GM23248 (cell line): ENCODE results near the gene YPEL2. TPM values are rescaled to one million over a fixed set of nuclear protein-coding genes. Genes with fewer than 3 reads are reported as not detected.
"Not testable (repeated sequence)": the region's sequence is repeated elsewhere in the genome, so short reads cannot be mapped to it uniquely, and the experiment has no call there.

Experiments
- DNase-seq: peaks from one replicate; pipeline ENCODE4 v3.0.0-alpha.2; 2015
- H2AFZ ChIP-seq: fragments of 200-600 bp; sonication (generic); 2 replicates; pipeline ENCODE4 v1.6.1; 2016; ENCODE audit warnings: antibody characterized with exemption
- H3F3A ChIP-seq: fragments of 200-600 bp; sonication (generic); 2 replicates; pipeline ENCODE4 v1.6.1; 2016; ENCODE audit warnings: mild to moderate bottlenecking, antibody characterized with exemption, mixed run types; ENCODE audit not compliant: insufficient read depth
- H3K27ac ChIP-seq: fragments of 200-600 bp; sonication (generic); 2 replicates; pipeline ENCODE4 v1.5.1; 2016; ENCODE audit warnings: mild to moderate bottlenecking
- H3K27me3 ChIP-seq: fragments of 200-600 bp; sonication (generic); replicated peaks from 2 replicates; pipeline ENCODE4 v1.6.1; 2016; ENCODE audit warnings: mild to moderate bottlenecking; ENCODE audit not compliant: insufficient read depth
- H3K36me3 ChIP-seq: fragments of 200-600 bp; sonication (generic); 2 replicates; pipeline ENCODE4 v1.6.1; 2016; ENCODE audit warnings: low read depth, mild to moderate bottlenecking
- H3K4me1 ChIP-seq: fragments of 200-600 bp; sonication (generic); 2 replicates; pipeline ENCODE4 v1.6.1; 2016; ENCODE audit warnings: mild to moderate bottlenecking; ENCODE audit not compliant: insufficient read depth
- H3K4me2 ChIP-seq: fragments of 200-600 bp; sonication (generic); one replicate; pipeline ENCODE4 v1.6.1; 2016; ENCODE audit warnings: mild to moderate bottlenecking; ENCODE audit not compliant: unreplicated experiment
- H3K4me3 ChIP-seq: fragments of 200-600 bp; sonication (generic); 2 replicates; pipeline ENCODE4 v1.5.1; 2016; ENCODE audit warnings: mild to moderate bottlenecking
- H3K79me2 ChIP-seq: fragments of 200-600 bp; sonication (generic); 2 replicates; pipeline ENCODE4 v1.6.1; 2016; ENCODE audit warnings: mild to moderate bottlenecking; ENCODE audit not compliant: insufficient read depth
- H3K9ac ChIP-seq: fragments of 200-600 bp; sonication (generic); 2 replicates; pipeline ENCODE4 v1.6.1; 2016; ENCODE audit warnings: mild to moderate bottlenecking
- H3K9me2 ChIP-seq: fragments of 200-600 bp; sonication (generic); 2 replicates; pipeline ENCODE4 v1.6.1; 2016; ENCODE audit warnings: mixed run types, mild to moderate bottlenecking, moderate library complexity; ENCODE audit not compliant: insufficient read depth
- H3K9me3 ChIP-seq: fragments of 200-600 bp; sonication (generic); one replicate; pipeline ENCODE4 v1.6.1; 2017; ENCODE audit warnings: low read depth
- H4K20me1 ChIP-seq: fragments of 200-600 bp; sonication (generic); 2 replicates; pipeline ENCODE4 v1.6.0; 2016; ENCODE audit not compliant: insufficient read depth
- EZH2 ChIP-seq: fragments of 200-600 bp; sonication (generic); IDR thresholded peaks from 2 replicates; pipeline ENCODE4 v1.6.1; 2018; ENCODE audit warnings: antibody characterized with exemption, mild to moderate bottlenecking; ENCODE audit not compliant: insufficient read depth, poor library complexity, severe bottlenecking
- EZH2phosphoT487 ChIP-seq: fragments of 200-600 bp; sonication (generic); IDR thresholded peaks from 2 replicates; pipeline ENCODE4 v1.6.1; 2018; ENCODE audit warnings: antibody characterized with exemption, moderate library complexity, mild to moderate bottlenecking, low read depth; ENCODE audit not compliant: insufficient read depth
- WGBS, 2 experiments: methylation state at CpG; one replicate each; pipeline ENCODE4 v1.1.6; 2015 to 2017; ENCODE audit warnings: low lambda C conversion rate in 2 of 2, low coverage in 1 of 2; ENCODE audit errors: missing lambda C conversion rate in 2 of 2; 5-methylcytosine and 5-hydroxymethylcytosine counted together
- in situ Hi-C: fragments of 300-500 bp; cut with MboI; formaldehyde crosslinking; loops from 2 replicates; pipeline ENCODE4 v1.15.0; 2020
- polyA plus RNA-seq: library from polyadenylated mRNA; unstranded; fragments of >200 nt; fragmentation: Nextera tagmentation; extraction: Ambion mirVana; gene quantifications from 2 replicates; pipeline ENCODE4 v1.2.1, GENCODE V29; 2016
- total RNA-seq: library from RNA; depleted of rRNA; stranded (reverse); fragments of >200 nt; shearing (Covaris generic); gene quantifications from 2 replicates; pipeline ENCODE4 v1.2.3, GENCODE V29; 2014

YPEL2 gene
- total and polyA plus RNA-seq, 2 experiments from 2014 or later: 5.8 to 9.6 TPM

- Histone ChIP-seq H3K9me2 (no peaks in the 10 kb centered on the region), H3K4me1 (peaks cover 2% of the 10 kb centered on the region), H3K9ac (no peak overlapping the region), H3K27me3 (no peaks in the 10 kb centered on the region), H3F3A (no peaks in the 10 kb centered on the region), H3K36me3 (peaks cover 3% of the 10 kb centered on the region; the same call in 1 of the 2 replicates), H3K27ac (no peak overlapping the region), H2AFZ (no peak overlapping the region), H3K4me2 (no peak overlapping the region), H4K20me1 (no peaks in the 10 kb centered on the region), H3K9me3 (no peaks in the 10 kb centered on the region), H3K4me3 (no peak overlapping the region), H3K79me2 (no peaks in the 10 kb centered on the region)
- no peak for DNase-seq
- in situ Hi-C loops: no loop called here
- TF ChIP-seq EZH2phosphoT487 (no peak), EZH2 (no peak)
- 85 to 88% methylated on average over 13 of the region's 13 CpGs for WGBS, 2 experiments
These were observed 74.7 kb downstream of the YPEL2 start for GRCh38 chr17:59405944-59406705.

DNA sequence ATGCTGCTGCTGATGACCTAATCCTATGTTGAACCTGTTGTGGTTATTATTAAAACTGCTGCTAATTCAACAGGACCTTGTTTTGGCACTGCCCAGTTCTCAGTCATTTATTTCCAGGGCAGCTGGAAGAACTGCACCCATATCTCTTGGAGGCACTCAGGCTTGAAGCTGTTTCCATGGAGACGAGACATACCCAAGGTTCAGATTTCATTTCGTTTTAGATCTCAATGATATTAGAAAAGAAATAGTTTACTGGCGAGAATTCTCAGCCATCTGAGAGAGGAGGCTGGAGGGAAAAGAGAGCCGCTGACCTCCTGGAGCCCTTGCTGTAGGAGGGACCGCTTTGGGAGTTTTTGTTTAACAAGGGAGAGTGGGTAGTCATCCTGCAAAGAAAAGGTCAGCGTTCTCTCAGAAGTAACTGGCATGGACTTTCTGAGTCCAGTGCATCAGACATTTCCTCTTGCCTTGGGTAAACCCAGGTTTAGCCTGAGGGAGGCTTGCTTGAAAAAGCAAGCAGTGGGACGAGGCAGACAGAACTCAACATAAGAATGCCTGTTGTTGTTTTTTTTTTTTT lies 75.4 kb downstream of the YPEL2 start:
- WGBS, 2 experiments: 84% methylated on average over 7 of the region's 7 CpGs
- H3K27ac ChIP-seq: no peak overlapping the region
- in situ Hi-C loops: no loop called here

GRCh38 chr17:59409336-59410048 lies 78.0 kb downstream of the YPEL2 start:
- no peak overlapping the region for H3K4me3 ChIP-seq
- H3K9me2 ChIP-seq: no peaks in the 10 kb centered on the region
- no peak overlapping the region for H2AFZ ChIP-seq
- H3K36me3 ChIP-seq: peaks cover 3% of the 10 kb centered on the region; the same call in 1 of the 2 replicates
- no peaks in the 10 kb centered on the region for H3K9me3 ChIP-seq
- H3K27ac ChIP-seq: no peak overlapping the region
- H3K27me3 ChIP-seq: no peaks in the 10 kb centered on the region
- H3K9ac ChIP-seq: no peak overlapping the region
- H4K20me1 ChIP-seq: no peaks in the 10 kb centered on the region
- in situ Hi-C loops: no loop called here
- H3K4me2 ChIP-seq: no peak overlapping the region
- no peak for DNase-seq
- WGBS, 2 experiments: 76 to 87% methylated on average over 3 of the region's 3 CpGs
- H3K4me1 ChIP-seq: no peaks in the 10 kb centered on the region
- no peak for TF ChIP-seq EZH2phosphoT487
- TF ChIP-seq EZH2: no peak
- H3K79me2 ChIP-seq: no peaks in the 10 kb centered on the region
- H3F3A ChIP-seq: no peaks in the 10 kb centered on the region

More for the DNA sequence above, 75.4 kb downstream of the YPEL2 start:
- Histone ChIP-seq H3K9me3 (no peaks in the 10 kb centered on the region), H3F3A (no peaks in the 10 kb centered on the region), H3K9ac (no peak overlapping the region), H3K36me3 (peaks cover 3% of the 10 kb centered on the region; the same call in 1 of the 2 replicates), H3K4me1 (no peaks in the 10 kb centered on the region), H4K20me1 (no peaks in the 10 kb centered on the region), H3K4me2 (no peak overlapping the region), H3K27me3 (no peaks in the 10 kb centered on the region), H3K79me2 (no peaks in the 10 kb centered on the region), H3K9me2 (no peaks in the 10 kb centered on the region), H3K4me3 (no peak overlapping the region), H2AFZ (no peak overlapping the region)
- TF ChIP-seq EZH2phosphoT487 (no peak), EZH2 (no peak)
- no peak for DNase-seq

- in situ Hi-C loops: no loop called here
- H3K36me3 ChIP-seq: peaks cover under 1% of the 10 kb centered on the region; the same call in 1 of the 2 replicates
These were observed 78.6 kb downstream of the YPEL2 start for GRCh38 chr17:59410049-59410437.

DNA sequence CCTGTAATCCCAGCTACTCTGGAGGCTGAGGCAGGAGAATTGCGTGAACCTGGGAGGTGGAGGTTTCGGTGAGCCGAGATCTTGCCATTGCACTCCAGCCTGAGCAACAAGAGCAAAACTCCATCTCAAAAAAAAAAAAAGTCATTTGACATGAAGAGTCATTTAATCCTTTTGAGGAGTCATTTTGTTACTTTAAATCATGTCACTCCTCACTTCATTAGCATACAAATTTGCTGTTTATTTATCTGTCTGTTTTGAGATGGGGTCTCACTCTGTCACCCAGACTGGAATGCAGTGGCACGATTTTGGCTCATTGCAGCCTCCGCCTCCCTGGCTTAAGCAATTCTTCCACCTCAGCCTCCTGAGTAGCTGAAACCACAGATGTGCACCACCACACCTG lies 81.0 kb downstream of the YPEL2 start:
- H3K79me2 ChIP-seq, H3K4me2 ChIP-seq, H3K4me1 ChIP-seq, H3K27me3 ChIP-seq, H3F3A ChIP-seq, H3K9me3 ChIP-seq, H3K27ac ChIP-seq, H2AFZ ChIP-seq, H3K9me2 ChIP-seq, H3K4me3 ChIP-seq, DNase-seq, H3K9ac ChIP-seq, in situ Hi-C loops, H4K20me1 ChIP-seq, H3K36me3 ChIP-seq: not testable (repeated sequence)
- WGBS, 2 experiments: 74 to 87% methylated on average over 5 of the region's 5 CpGs

More at GRCh38 chr17:59410049-59410437, 78.6 kb downstream of the YPEL2 start:
- H4K20me1 ChIP-seq: no peaks in the 10 kb centered on the region
- TF ChIP-seq EZH2 (no peak), EZH2phosphoT487 (no peak)
- H3K79me2 ChIP-seq: no peaks in the 10 kb centered on the region
- no peaks in the 10 kb centered on the region for H3K4me1 ChIP-seq
- H3K4me3 ChIP-seq: no peak overlapping the region
- WGBS, 2 experiments: 86% methylated on average over 4 of the region's 4 CpGs
- H3K27me3 ChIP-seq: no peaks in the 10 kb centered on the region
- no peaks in the 10 kb centered on the region for H3K9me3 ChIP-seq
- no peaks in the 10 kb centered on the region for H3K9me2 ChIP-seq
- DNase-seq: no peak
- H3K4me2 ChIP-seq: no peak overlapping the region
- no peak overlapping the region for H3K9ac ChIP-seq
- no peaks in the 10 kb centered on the region for H3F3A ChIP-seq
- no peak overlapping the region for H3K27ac ChIP-seq
- no peak overlapping the region for H2AFZ ChIP-seq
